B cell (primary cell): ENCODE results near the gene CBX8. TPM values are rescaled to one million over a fixed set of nuclear protein-coding genes. Genes with fewer than 3 reads are reported as not detected.
A peak's percentile ranks its signal among the peaks of the same experiment; 100 is the strongest.

Source experiments
- ATAC-seq: fragments of 200-7000 bp; cut with Tn5 transposase; one replicate; pipeline ENCODE4 v1.10.0; 2021; ENCODE audit warnings: low read depth, mild to moderate bottlenecking, moderate number of reproducible peaks, moderate library complexity
- CTCF ChIA-PET: fragments of 350-600 bp; sonication (Branson Sonifier 250); formaldehyde crosslinking; loops from one replicate; lab custom pipeline; 2021; ENCODE audit warnings: antibody characterized with exemption, inconsistent platforms; lab: Charles Lee
- POLR2A ChIA-PET: fragments of 350-600 bp; sonication (Branson Sonifier 250); formaldehyde crosslinking; loops from one replicate; lab custom pipeline; 2021; ENCODE audit warnings: antibody characterized with exemption; lab: Charles Lee
- DNase-seq: peaks from one replicate; pipeline ENCODE4 v3.0.0; 2013
- H2AFZ ChIP-seq: 2 replicates; pipeline ENCODE4 v1.6.1; 2012; ENCODE audit warnings: mild to moderate bottlenecking, low read depth, low read length; ENCODE audit not compliant: insufficient read depth, poor library complexity, severe bottlenecking
- H3K27ac ChIP-seq, 2 donors: 1 replicate in 1 of 2; 2 replicates in 1 of 2; pipeline ENCODE4 v1.5.1; 2012 to 2013; ENCODE audit warnings: low read length in 2 of 2, mild to moderate bottlenecking in 2 of 2, moderate library complexity in 1 of 2
- H3K27me3 ChIP-seq, 4 experiments: fragments of 200-600 bp in 1 of 4; sonication (generic) in 1 of 4; replicated peaks in 1 of 4; 1 replicate in 2 of 4; 2 replicates in 2 of 4; pipeline versions ENCODE4 v1.6.1 to v1.7.0; 2013 to 2016; ENCODE audit warnings: low read length in 3 of 4, mild to moderate bottlenecking in 2 of 4, mixed read lengths in 1 of 4, moderate library complexity in 1 of 4; ENCODE audit not compliant: insufficient read depth in 4 of 4, control insufficient read depth in 3 of 4; ENCODE audit errors: control extremely low read depth in 1 of 4
- H3K36me3 ChIP-seq, 2 experiments: replicated peaks in 1 of 2; 1 replicate in 1 of 2; 2 replicates in 1 of 2; pipeline versions ENCODE4 v1.6.1 to v1.7.1; 2013; ENCODE audit warnings: low read length in 1 of 2; ENCODE audit not compliant: insufficient read depth in 2 of 2, control insufficient read depth in 1 of 2; ENCODE audit errors: control extremely low read depth in 1 of 2, extremely low read depth in 1 of 2
- H3K4me1 ChIP-seq, 2 donors: fragments of 200-600 bp in 1 of 2; sonication (generic) in 1 of 2; 1 replicate in 1 of 2; 2 replicates in 1 of 2; pipeline versions ENCODE4 v1.5.1 to v1.6.1; 2013 to 2017; ENCODE audit warnings: low read length in 2 of 2; ENCODE audit not compliant: control insufficient read depth in 2 of 2, insufficient read depth in 2 of 2
- H3K4me2 ChIP-seq: replicated peaks from 2 replicates; pipeline ENCODE3; 2012; ENCODE audit warnings: mild to moderate bottlenecking, low read depth, low read length; ENCODE audit not compliant: poor library complexity, severe bottlenecking
- H3K4me3 ChIP-seq, 5 experiments: fragments of 200-600 bp in 1 of 5; sonication (generic) in 1 of 5; 1 replicate in 3 of 5; 2 replicates in 2 of 5; pipeline versions ENCODE4 v1.5.1 to v1.7.0; 2011 to 2016; ENCODE audit warnings: low read length in 4 of 5, mild to moderate bottlenecking in 4 of 5, low read depth in 2 of 5, control low read depth in 1 of 5, moderate library complexity in 1 of 5; ENCODE audit not compliant: insufficient read depth in 1 of 5; ENCODE audit errors: control extremely low read depth in 1 of 5, extremely low read depth in 1 of 5
- H3K79me2 ChIP-seq: fragments of 200-600 bp; sonication (generic); one replicate; pipeline ENCODE4 v1.6.0; 2016; ENCODE audit warnings: low read length; ENCODE audit not compliant: control insufficient read depth, insufficient read depth
- H3K9ac ChIP-seq: fragments of 200-600 bp; sonication (generic); 2 replicates; pipeline ENCODE4 v1.6.1; 2017; ENCODE audit warnings: mild to moderate bottlenecking, low read length, moderate library complexity
- H3K9me3 ChIP-seq, 3 donors: one replicate each; pipeline versions ENCODE4 v1.6.1 to v1.7.1; 2013; ENCODE audit warnings: low read length in 2 of 3; ENCODE audit not compliant: control insufficient read depth in 2 of 3, insufficient read depth in 1 of 3; ENCODE audit errors: control extremely low read depth in 1 of 3
- H4K20me1 ChIP-seq: 2 replicates; pipeline ENCODE4 v1.6.0; 2012; ENCODE audit warnings: mild to moderate bottlenecking, low read length; ENCODE audit not compliant: insufficient read depth, control insufficient read depth, poor library complexity, severe bottlenecking
- H3K27ac Mint-ChIP-seq: one replicate; pipeline ENCODE4 v1.8.0; 2021; ENCODE audit warnings: mixed read lengths
- H3K27me3 Mint-ChIP-seq: one replicate; pipeline ENCODE4 v1.8.0; 2021; ENCODE audit warnings: mixed read lengths
- H3K4me1 Mint-ChIP-seq: one replicate; pipeline ENCODE4 v1.8.0; 2021; ENCODE audit warnings: mixed read lengths
- H3K4me3 Mint-ChIP-seq: one replicate; pipeline ENCODE4 v1.8.0; 2021; ENCODE audit warnings: mixed read lengths
- H3K9me3 Mint-ChIP-seq: one replicate; pipeline ENCODE4 v1.8.0; 2022; ENCODE audit warnings: mixed read lengths; ENCODE audit not compliant: insufficient read depth
- EZH2 ChIP-seq: IDR thresholded peaks from 2 replicates; pipeline ENCODE4 v1.6.1; 2012; ENCODE audit warnings: borderline replicate concordance, low read depth, mild to moderate bottlenecking, moderate library complexity, low read length; ENCODE audit not compliant: insufficient read depth, poor library complexity, severe bottlenecking
- WGBS: methylation state at CpG from one replicate; pipeline ENCODE4 v1.1.5; 2013; ENCODE audit warnings: missing lambda C conversion rate; ENCODE audit not compliant: insufficient coverage; 5-methylcytosine and 5-hydroxymethylcytosine counted together
- intact Hi-C: fragments of 100-400 bp; cut with micrococcal nuclease; formaldehyde crosslinking; loops from one replicate; pipeline ENCODE4 v1.10.0; 2022
- polyA plus RNA-seq: library from polyadenylated mRNA; depleted of rRNA; stranded (reverse); fragments of >200 nt; gene quantifications from 2 replicates; pipeline ENCODE4 v1.2.3, GENCODE V29; 2012
- total RNA-seq, 2 donors: library from RNA; stranded (reverse); fragments of 120-200 nt in 1 of 2; gene quantifications; 1 replicate in 1 of 2; 2 replicates in 1 of 2; pipeline versions ENCODE4 v1.2.3 to v1.2.4, GENCODE V29; 2013 to 2022
- TF ChIP-seq, protein P1 (sequence below): fragments of 200-600 bp; IDR thresholded peaks from one replicate; pipeline ENCODE4 v1.8.0; 2022; ENCODE audit warnings: antibody characterized with exemption, mild to moderate bottlenecking

Gene CBX8
- total and polyA plus RNA-seq, 2 donors (not counting 1 experiment from before 2014, with no cell fraction given): 0.31 to 6.8 TPM

GRCh38 chr17:79776376-79777119 lies 20.3 kb downstream of the CBX8 start:
- Histone ChIP-seq H3K36me3 (no peaks in the 10 kb centered on the region), H3K79me2 (no peaks in the 10 kb centered on the region), H3K9ac (no peak overlapping the region), H3K4me3 (no peak overlapping the region), H3K27ac (no peak overlapping the region), H3K4me1 (peaks cover 21 to 32% of the 10 kb centered on the region in 2 donors), H2AFZ (no peak overlapping the region), H3K9me3 (peaks cover 0 to 14% (median 0%) of the 10 kb centered on the region in 3 donors), H3K4me2 (peak overlapping the region; percentile 83), H3K27me3 (peaks cover 0 to 77% (median 44%) of the 10 kb centered on the region in 4 experiments), H4K20me1 (no peaks in the 10 kb centered on the region)
- ATAC-seq (no peak), DNase-seq (no peak)
- TF ChIP-seq, protein P1, sequence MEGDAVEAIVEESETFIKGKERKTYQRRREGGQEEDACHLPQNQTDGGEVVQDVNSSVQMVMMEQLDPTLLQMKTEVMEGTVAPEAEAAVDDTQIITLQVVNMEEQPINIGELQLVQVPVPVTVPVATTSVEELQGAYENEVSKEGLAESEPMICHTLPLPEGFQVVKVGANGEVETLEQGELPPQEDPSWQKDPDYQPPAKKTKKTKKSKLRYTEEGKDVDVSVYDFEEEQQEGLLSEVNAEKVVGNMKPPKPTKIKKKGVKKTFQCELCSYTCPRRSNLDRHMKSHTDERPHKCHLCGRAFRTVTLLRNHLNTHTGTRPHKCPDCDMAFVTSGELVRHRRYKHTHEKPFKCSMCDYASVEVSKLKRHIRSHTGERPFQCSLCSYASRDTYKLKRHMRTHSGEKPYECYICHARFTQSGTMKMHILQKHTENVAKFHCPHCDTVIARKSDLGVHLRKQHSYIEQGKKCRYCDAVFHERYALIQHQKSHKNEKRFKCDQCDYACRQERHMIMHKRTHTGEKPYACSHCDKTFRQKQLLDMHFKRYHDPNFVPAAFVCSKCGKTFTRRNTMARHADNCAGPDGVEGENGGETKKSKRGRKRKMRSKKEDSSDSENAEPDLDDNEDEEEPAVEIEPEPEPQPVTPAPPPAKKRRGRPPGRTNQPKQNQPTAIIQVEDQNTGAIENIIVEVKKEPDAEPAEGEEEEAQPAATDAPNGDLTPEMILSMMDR: no peak
- no peak for TF ChIP-seq EZH2
- Mint-ChIP-seq H3K4me1 (peaks cover 21% of the 10 kb centered on the region), H3K27ac (peak overlapping the region; percentile 42), H3K4me3 (peak overlapping the region; percentile 65), H3K27me3 (peaks cover 68% of the 10 kb centered on the region), H3K9me3 (no peaks in the 10 kb centered on the region)
- POLR2A ChIA-PET: interaction anchor here (1.2 kb wide), 1 partner anchor 10 kb away, joined by 3 read pairs; no protein-coding TSS in a partner anchor
- CTCF ChIA-PET: interaction anchor here (0.7 to 8.2 kb wide), 4 partner anchors 14 to 68 kb away, joined by 3 to 30 read pairs (median 4); no protein-coding TSS in a partner anchor
- 55% methylated on average over 8 of the region's 11 CpGs for WGBS
- intact Hi-C loops: loop anchor here (2.0 kb wide), 2 partner anchors 20 to 34 kb away; partner anchors contain the start of gene CBX8

DNA sequence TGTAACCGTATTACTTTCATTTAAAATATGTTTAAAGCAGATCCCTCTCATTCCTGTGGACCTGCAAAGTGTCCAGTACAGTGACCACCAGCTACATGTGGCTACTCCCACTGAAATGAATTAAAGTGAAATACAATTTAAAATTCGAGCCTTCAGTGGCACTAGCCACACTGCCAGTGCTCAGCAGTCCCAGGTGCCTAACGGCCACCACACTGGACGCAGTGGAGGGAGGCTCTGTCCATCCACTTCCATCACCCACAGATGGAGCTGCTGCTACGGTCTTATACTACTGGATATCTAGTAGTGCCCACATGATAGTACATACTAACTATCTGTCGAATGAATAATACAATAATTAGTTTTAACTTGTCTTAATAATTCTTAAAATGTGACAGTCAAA lies 21.2 kb downstream of the CBX8 start:
- Mint-ChIP-seq H3K9me3 (no peaks in the 10 kb centered on the region), H3K4me1 (peaks cover 20% of the 10 kb centered on the region), H3K4me3 (no peak overlapping the region), H3K27me3 (peaks cover 58% of the 10 kb centered on the region), H3K27ac (no peak overlapping the region)
- POLR2A ChIA-PET: no interaction called here
- H3K4me3 ChIP-seq: no peak overlapping the region
- no peak overlapping the region for H3K27ac ChIP-seq
- no peaks in the 10 kb centered on the region for H3K36me3 ChIP-seq
- no peak overlapping the region for H3K9ac ChIP-seq
- no peak overlapping the region for H2AFZ ChIP-seq
- H3K4me1 ChIP-seq: peaks cover 19 to 29% of the 10 kb centered on the region in 2 donors
- peaks cover 0 to 68% (median 41%) of the 10 kb centered on the region in 4 experiments for H3K27me3 ChIP-seq
- WGBS: no CpG with 5 or more reads among the region's 6 CpGs
- H4K20me1 ChIP-seq: no peaks in the 10 kb centered on the region
- intact Hi-C loops: loop anchor here (2.0 kb wide), 2 partner anchors 21 to 35 kb away; partner anchors contain the start of gene CBX8
- no peak overlapping the region for H3K4me2 ChIP-seq
- DNase-seq: no peak
- H3K79me2 ChIP-seq: no peaks in the 10 kb centered on the region
- CTCF ChIA-PET: interaction anchor here (8.2 kb wide), 1 partner anchor 14 kb away, joined by 30 read pairs; no protein-coding TSS in a partner anchor
- ATAC-seq: no peak
- H3K9me3 ChIP-seq: peaks cover 0 to 14% (median 0%) of the 10 kb centered on the region in 3 donors
- TF ChIP-seq, protein P1: no peak
- TF ChIP-seq EZH2: no peak
